HepG2 (cell line): ENCODE results near the gene TYW1.
"Not testable (repeated sequence)": the region's sequence is repeated elsewhere in the genome, so short reads cannot be mapped to it uniquely, and the experiment has no call there.

Experiments used
- CENPX ChIP-seq: sonication (generic); formaldehyde crosslinking; IDR thresholded peaks from 2 replicates; pipeline ENCODE4 v1.9.0; 2021; ENCODE audit warnings: mild to moderate bottlenecking, missing genetic modification reagents, moderate library complexity
- CSRNP2 ChIP-seq: sonication (generic); formaldehyde crosslinking; conservative IDR thresholded peaks from 2 replicates; pipeline ENCODE4 v1.8.0; 2022; ENCODE audit warnings: low read depth, missing genetic modification reagents
- CTCF ChIP-seq: sonication (generic); formaldehyde crosslinking; IDR thresholded peaks from 2 replicates; pipeline ENCODE4 v1.5.0; 2020; ENCODE audit warnings: mild to moderate bottlenecking, missing genetic modification reagents, moderate library complexity
- MATR3 ChIP-seq: sonication (generic); formaldehyde crosslinking; IDR thresholded peaks from 2 replicates; pipeline ENCODE4 v1.4.0; 2020; ENCODE audit warnings: missing genetic modification reagents
- MAX ChIP-seq: IDR thresholded peaks from 2 replicates; pipeline ENCODE4 v1.6.1; 2012; ENCODE audit warnings: inconsistent platforms
- NAIF1 ChIP-seq: sonication (generic); formaldehyde crosslinking; IDR thresholded peaks from 2 replicates; pipeline ENCODE4 v1.5.0; 2020; ENCODE audit warnings: mild to moderate bottlenecking, missing genetic modification reagents, borderline replicate concordance
- RFX5 ChIP-seq: IDR thresholded peaks from 2 replicates; pipeline ENCODE4 v1.6.1; 2011; ENCODE audit warnings: low read depth, low read length, improper control_type of control experiment
- RORA ChIP-seq: sonication (generic); formaldehyde crosslinking; IDR thresholded peaks from 2 replicates; pipeline ENCODE4 v1.5.0; 2020; ENCODE audit warnings: mild to moderate bottlenecking, missing genetic modification reagents, moderate library complexity
- SMC3 ChIP-seq: IDR thresholded peaks from 2 replicates; pipeline ENCODE4 v1.6.1; 2011; ENCODE audit warnings: low read length, improper control_type of control experiment
- USF2 ChIP-seq, 2 experiments: sonication (generic) in 1 of 2; formaldehyde crosslinking in 1 of 2; IDR thresholded peaks; 2 replicates each; pipeline versions ENCODE4 v1.5.1 to v1.6.1; 2011 to 2020; ENCODE audit warnings: borderline replicate concordance in 1 of 2, low read depth in 1 of 2, low read length in 1 of 2, mild to moderate bottlenecking in 1 of 2, missing genetic modification reagents in 1 of 2, moderate library complexity in 1 of 2
- ZFX ChIP-seq: sonication (generic); formaldehyde crosslinking; IDR thresholded peaks from 2 replicates; pipeline ENCODE4 v1.4.0; 2020; ENCODE audit warnings: mild to moderate bottlenecking, low read depth, missing genetic modification reagents, moderate library complexity
- ZNF747 ChIP-seq: sonication (generic); formaldehyde crosslinking; IDR thresholded peaks from 2 replicates; pipeline ENCODE4 v1.8.1; 2023; ENCODE audit warnings: missing genetic modification reagents, mild to moderate bottlenecking, borderline replicate concordance

- TF ChIP-seq ZFX (CRISPR knock-in tag); CTCF (CRISPR knock-in tag); USF2 (IDR thresholded peaks at IDR 0.05; ENCODE audit: low read depth, low read length); USF2 (CRISPR knock-in tag; IDR thresholded peaks at IDR 0.05; ENCODE audit: borderline replicate concordance); NAIF1 (CRISPR knock-in tag); ZNF747 (CRISPR knock-in tag); MAX; SMC3; RORA; CENPX; CSRNP2 (CRISPR knock-in tag); MATR3 (CRISPR knock-in tag); RFX5: not testable (repeated sequence)
These were observed 239.6 kb downstream of the TYW1 start for GRCh38 chr7:67236216-67236615.
